Stimulated activated CD4-positive, alpha-beta T cell treated with anti-CD3 and anti-CD28 coated beads, TNF-alpha, amount 100 ng/mL, for 48 hours (primary cell): ENCODE data around the gene ANXA9.

ENCODE experiments used
- DNase-seq, 3 donors: peaks; one replicate each; pipeline ENCODE4 v3.0.0-alpha.2; 2020; ENCODE audit warnings: low read depth in 3 of 3

ANXA9 gene

GRCh38 chr1:151003180-151003579 is 21.1 kb downstream of the ANXA9 start:
- no peak for DNase-seq

GRCh38 chr1:151005729-151006319 is 23.7 kb downstream of the ANXA9 start:
- DNase-seq, result no peak

GRCh38 chr1:151006327-151007052 is 24.4 kb downstream of the ANXA9 start, which contains the start of gene MINDY1:
TSS of gene MINDY1 (minus strand) at chr1:151006902. CDS start at chr1:151002617, 4,285 bp downstream.
- DNase-seq, result peak in 1 of 3 donors; percentile 32

GRCh38 chr1:151007853-151008243 is 25.8 kb downstream of the ANXA9 start:
- DNase-seq, result no peak

GRCh38 chr1:151008244-151009205 is 26.4 kb downstream of the ANXA9 start, which contains the start of gene PRUNE1:
TSS of gene PRUNE1 (plus strand) at chr1:151008449. CDS start at chr1:151008633, 184 bp downstream.
- peak; percentile 93 to 98 (median 95) for DNase-seq

- DNase-seq, result no peak
Measured at GRCh38 chr1:151009206-151009587, 27.1 kb downstream of the ANXA9 start.

- no peak for DNase-seq
Measured at GRCh38 chr1:151009674-151010345, 27.7 kb downstream of the ANXA9 start.

- DNase-seq, result no peak
Measured at GRCh38 chr1:151010346-151010726, 28.2 kb downstream of the ANXA9 start.

GRCh38 chr1:151011154-151011850 is 29.2 kb downstream of the ANXA9 start:
- DNase-seq, result no peak

- no peak for DNase-seq
Measured at GRCh38 chr1:151012684-151013471, 30.8 kb downstream of the ANXA9 start.

- no peak for DNase-seq
Measured at GRCh38 chr1:151013518-151013917, 31.4 kb downstream of the ANXA9 start.

GRCh38 chr1:151024540-151025146 is 42.6 kb downstream of the ANXA9 start:
- DNase-seq, result peak; percentile 59 to 82 (median 68)

GRCh38 chr1:151026460-151026859 is 44.4 kb downstream of the ANXA9 start:
- DNase-seq, result no peak

GRCh38 chr1:151032164-151032563 is 50.1 kb downstream of the ANXA9 start:
- no peak for DNase-seq

GRCh38 chr1:151035167-151035566 is 53.1 kb downstream of the ANXA9 start:
- no peak for DNase-seq

GRCh38 chr1:151036356-151036755 is 54.3 kb downstream of the ANXA9 start, which contains the start of gene BNIPL:
TSS of gene BNIPL (plus strand) at chr1:151036586. CDS start at chr1:151036726, 140 bp downstream.
- no peak for DNase-seq

- no peak for DNase-seq
Measured at GRCh38 chr1:151037032-151037431, 54.9 kb downstream of the ANXA9 start.

GRCh38 chr1:151039521-151039920 is 57.4 kb downstream of the ANXA9 start:
- DNase-seq, result no peak

GRCh38 chr1:151043163-151043562 is 61.1 kb downstream of the ANXA9 start:
- no peak for DNase-seq
